ENCODE measurements around the gene PRR3.
"Not testable (repeated sequence)": the region's sequence is repeated elsewhere in the genome, so short reads cannot be mapped to it uniquely, and the experiment has no call there.

The PRR3 gene

GRCh38 chr6:30515106-30515505 lies 42.0 kb upstream of the PRR3 start:
- Histone ChIP-seq H3K27me3 (ENCODE audit: insufficient read depth, low read length, poor library complexity) (no peaks in the 10 kb centered on the region), H3K9me3 (ENCODE audit: insufficient read depth, low read length, severe bottlenecking) (no peaks in the 10 kb centered on the region), H3K9ac (ENCODE audit: low read depth, low read length) (no peak overlapping the region; the same call in 1 of the 2 replicates), H2AFZ (ENCODE audit: low read depth, low read length) (no peak overlapping the region), H3K4me3 (ENCODE audit: low read depth in 1 of 2, low read length in 2 of 2) (0 out of 4 replicates have a peak overlapping the region, but pooled peaks of 1 of the 2 experiments have one; percentile 7), H3K79me2 (ENCODE audit: insufficient read depth, low read length) (no peaks in the 10 kb centered on the region), H3K27ac (ENCODE audit: low read length) (peak overlapping the region; percentile 62), H3K4me1 (ENCODE audit: insufficient read depth, low read length) (peaks cover 36% of the 10 kb centered on the region), H3K4me2 (ENCODE audit: insufficient read depth, low read length) (no peak overlapping the region), H4K20me1 (ENCODE audit: insufficient read depth, low read length) (no peaks in the 10 kb centered on the region), H3K36me3 (ENCODE audit: insufficient read depth, low read length) (no peaks in the 10 kb centered on the region)
- TF ChIP-seq, protein P1, sequence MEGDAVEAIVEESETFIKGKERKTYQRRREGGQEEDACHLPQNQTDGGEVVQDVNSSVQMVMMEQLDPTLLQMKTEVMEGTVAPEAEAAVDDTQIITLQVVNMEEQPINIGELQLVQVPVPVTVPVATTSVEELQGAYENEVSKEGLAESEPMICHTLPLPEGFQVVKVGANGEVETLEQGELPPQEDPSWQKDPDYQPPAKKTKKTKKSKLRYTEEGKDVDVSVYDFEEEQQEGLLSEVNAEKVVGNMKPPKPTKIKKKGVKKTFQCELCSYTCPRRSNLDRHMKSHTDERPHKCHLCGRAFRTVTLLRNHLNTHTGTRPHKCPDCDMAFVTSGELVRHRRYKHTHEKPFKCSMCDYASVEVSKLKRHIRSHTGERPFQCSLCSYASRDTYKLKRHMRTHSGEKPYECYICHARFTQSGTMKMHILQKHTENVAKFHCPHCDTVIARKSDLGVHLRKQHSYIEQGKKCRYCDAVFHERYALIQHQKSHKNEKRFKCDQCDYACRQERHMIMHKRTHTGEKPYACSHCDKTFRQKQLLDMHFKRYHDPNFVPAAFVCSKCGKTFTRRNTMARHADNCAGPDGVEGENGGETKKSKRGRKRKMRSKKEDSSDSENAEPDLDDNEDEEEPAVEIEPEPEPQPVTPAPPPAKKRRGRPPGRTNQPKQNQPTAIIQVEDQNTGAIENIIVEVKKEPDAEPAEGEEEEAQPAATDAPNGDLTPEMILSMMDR (IDR thresholded peaks at IDR 0.05; ENCODE audit: borderline replicate concordance, extremely low read depth, low read length, poor library complexity, severe bottlenecking): no peak
- no peak for TF ChIP-seq EZH2 (IDR thresholded peaks at IDR 0.05; ENCODE audit: borderline replicate concordance, low read depth, low read length, severe bottlenecking)
- ATAC-seq (ENCODE audit: insufficient read depth, low read depth) (no peak), DNase-seq (no peak)

- TF ChIP-seq, protein P1 (IDR thresholded peaks at IDR 0.05; ENCODE audit: borderline replicate concordance, extremely low read depth, low read length, poor library complexity, severe bottlenecking): no peak
- no peak for TF ChIP-seq EZH2 (IDR thresholded peaks at IDR 0.05; ENCODE audit: borderline replicate concordance, low read depth, low read length, severe bottlenecking)
- Histone ChIP-seq H3K4me2 (ENCODE audit: insufficient read depth, low read length) (peak overlapping the region; percentile 69), H3K27ac (ENCODE audit: low read length) (peak overlapping the region; percentile 96), H4K20me1 (ENCODE audit: insufficient read depth, low read length) (no peaks in the 10 kb centered on the region), H3K36me3 (ENCODE audit: insufficient read depth, low read length) (no peaks in the 10 kb centered on the region), H3K9ac (ENCODE audit: low read depth, low read length) (peak overlapping the region; percentile 62), H2AFZ (ENCODE audit: low read depth, low read length) (peak overlapping the region; percentile 74), H3K4me3 (ENCODE audit: low read depth in 1 of 2, low read length in 2 of 2) (peak overlapping the region; percentile 17 to 55; a peak in 3 of 4 replicates), H3K79me2 (ENCODE audit: insufficient read depth, low read length) (no peaks in the 10 kb centered on the region), H3K4me1 (ENCODE audit: insufficient read depth, low read length) (peaks cover 25% of the 10 kb centered on the region), H3K27me3 (ENCODE audit: insufficient read depth, low read length, poor library complexity) (no peaks in the 10 kb centered on the region), H3K9me3 (ENCODE audit: insufficient read depth, low read length, severe bottlenecking) (no peaks in the 10 kb centered on the region)
- peak; percentile 90 for ATAC-seq (ENCODE audit: insufficient read depth, low read depth)
- peak; percentile 97 for DNase-seq
These were observed 40.9 kb upstream of the PRR3 start for GRCh38 chr6:30515944-30516753.

- H3K79me2 ChIP-seq (ENCODE audit: insufficient read depth, low read length); H4K20me1 ChIP-seq (ENCODE audit: insufficient read depth, low read length); H3K36me3 ChIP-seq (ENCODE audit: insufficient read depth, low read length); H3K27me3 ChIP-seq (ENCODE audit: insufficient read depth, low read length, poor library complexity); ATAC-seq (ENCODE audit: insufficient read depth, low read depth); H3K9me3 ChIP-seq (ENCODE audit: insufficient read depth, low read length, severe bottlenecking); DNase-seq: not testable (repeated sequence)
- peak overlapping the region; percentile 62 for H3K9ac ChIP-seq (ENCODE audit: low read depth, low read length)
- H3K4me1 ChIP-seq (ENCODE audit: insufficient read depth, low read length): peaks cover 25% of the 10 kb centered on the region
- peak overlapping the region; percentile 74; the same call in 1 of the 2 replicates for H2AFZ ChIP-seq (ENCODE audit: low read depth, low read length)
- H3K27ac ChIP-seq (ENCODE audit: low read length): peak overlapping the region; percentile 96
- H3K4me3 ChIP-seq (ENCODE audit: low read depth in 1 of 2, low read length in 2 of 2): peak overlapping the region in 1 of 2 experiments; percentile 55; a peak in 2 of 4 replicates
- peak overlapping the region; percentile 69 for H3K4me2 ChIP-seq (ENCODE audit: insufficient read depth, low read length)
These were observed 40.4 kb upstream of the PRR3 start for GRCh38 chr6:30516754-30517076.

DNA sequence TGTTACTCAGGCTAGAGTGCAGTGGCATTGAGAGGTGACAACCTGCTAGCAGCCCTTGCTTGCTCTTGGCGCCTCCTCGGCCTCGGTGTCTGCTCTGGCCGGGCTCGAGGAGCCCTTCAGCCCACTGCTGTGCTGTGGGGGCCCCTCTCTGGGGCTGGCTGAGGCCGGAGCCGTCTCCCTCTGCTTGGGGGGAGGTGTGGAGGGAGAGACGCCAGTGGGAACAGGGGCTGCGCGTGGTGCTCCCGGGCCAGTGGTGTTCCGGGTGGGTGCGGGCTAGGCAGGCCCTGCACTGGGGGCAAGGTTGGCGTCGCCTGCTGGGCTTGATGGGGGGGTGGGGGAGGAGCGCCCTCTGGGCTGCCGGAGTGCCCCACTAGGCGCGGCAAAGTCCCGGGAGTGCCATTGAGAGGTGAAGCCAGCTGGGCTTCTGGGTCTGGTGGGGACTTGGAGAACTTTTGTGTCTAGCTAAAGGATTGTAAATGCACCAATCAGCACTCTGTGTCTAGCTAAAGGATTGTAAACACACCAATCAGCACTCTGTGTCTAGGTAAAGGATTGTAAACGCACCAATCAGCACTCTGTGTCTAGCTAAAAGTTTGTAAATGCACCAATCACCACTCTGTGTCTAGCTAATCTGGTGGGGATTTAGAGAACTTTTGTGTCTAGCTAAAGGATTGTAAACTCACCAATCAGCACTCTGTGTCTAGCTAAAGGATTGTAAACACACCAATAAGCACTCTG lies 39.2 kb upstream of the PRR3 start:
- Histone ChIP-seq H3K4me1 (ENCODE audit: insufficient read depth, low read length) (peaks cover 25% of the 10 kb centered on the region), H3K27ac (ENCODE audit: low read length) (peak overlapping the region; percentile 96; the same call in 1 of the 2 replicates)
- not testable (repeated sequence) for H3K36me3 ChIP-seq (ENCODE audit: insufficient read depth, low read length); H3K4me3 ChIP-seq (ENCODE audit: low read depth in 1 of 2, low read length in 2 of 2); H3K27me3 ChIP-seq (ENCODE audit: insufficient read depth, low read length, poor library complexity); ATAC-seq (ENCODE audit: insufficient read depth, low read depth); H3K4me2 ChIP-seq (ENCODE audit: insufficient read depth, low read length); H3K9ac ChIP-seq (ENCODE audit: low read depth, low read length); H3K79me2 ChIP-seq (ENCODE audit: insufficient read depth, low read length); H4K20me1 ChIP-seq (ENCODE audit: insufficient read depth, low read length); H3K9me3 ChIP-seq (ENCODE audit: insufficient read depth, low read length, severe bottlenecking); H2AFZ ChIP-seq (ENCODE audit: low read depth, low read length); DNase-seq

- H3K9ac ChIP-seq (ENCODE audit: low read depth, low read length); H3K4me2 ChIP-seq (ENCODE audit: insufficient read depth, low read length); H4K20me1 ChIP-seq (ENCODE audit: insufficient read depth, low read length); H3K27me3 ChIP-seq (ENCODE audit: insufficient read depth, low read length, poor library complexity); H3K4me3 ChIP-seq (ENCODE audit: low read depth in 1 of 2, low read length in 2 of 2); H3K9me3 ChIP-seq (ENCODE audit: insufficient read depth, low read length, severe bottlenecking); H3K36me3 ChIP-seq (ENCODE audit: insufficient read depth, low read length); ATAC-seq (ENCODE audit: insufficient read depth, low read depth); H3K79me2 ChIP-seq (ENCODE audit: insufficient read depth, low read length): not testable (repeated sequence)
- Histone ChIP-seq H2AFZ (ENCODE audit: low read depth, low read length) (0 out of 2 replicates have a peak overlapping the region, but pooled peaks have one; percentile 11), H3K27ac (ENCODE audit: low read length) (peak overlapping the region; percentile 22), H3K4me1 (ENCODE audit: insufficient read depth, low read length) (peaks cover 25% of the 10 kb centered on the region)
- DNase-seq: peak; percentile 59
These were observed 38.5 kb upstream of the PRR3 start for GRCh38 chr6:30518505-30519145.

All from DND-41 (cell line).